ENCODE measurements around the gene CDHR1.

- TF ChIP-seq, protein P1, sequence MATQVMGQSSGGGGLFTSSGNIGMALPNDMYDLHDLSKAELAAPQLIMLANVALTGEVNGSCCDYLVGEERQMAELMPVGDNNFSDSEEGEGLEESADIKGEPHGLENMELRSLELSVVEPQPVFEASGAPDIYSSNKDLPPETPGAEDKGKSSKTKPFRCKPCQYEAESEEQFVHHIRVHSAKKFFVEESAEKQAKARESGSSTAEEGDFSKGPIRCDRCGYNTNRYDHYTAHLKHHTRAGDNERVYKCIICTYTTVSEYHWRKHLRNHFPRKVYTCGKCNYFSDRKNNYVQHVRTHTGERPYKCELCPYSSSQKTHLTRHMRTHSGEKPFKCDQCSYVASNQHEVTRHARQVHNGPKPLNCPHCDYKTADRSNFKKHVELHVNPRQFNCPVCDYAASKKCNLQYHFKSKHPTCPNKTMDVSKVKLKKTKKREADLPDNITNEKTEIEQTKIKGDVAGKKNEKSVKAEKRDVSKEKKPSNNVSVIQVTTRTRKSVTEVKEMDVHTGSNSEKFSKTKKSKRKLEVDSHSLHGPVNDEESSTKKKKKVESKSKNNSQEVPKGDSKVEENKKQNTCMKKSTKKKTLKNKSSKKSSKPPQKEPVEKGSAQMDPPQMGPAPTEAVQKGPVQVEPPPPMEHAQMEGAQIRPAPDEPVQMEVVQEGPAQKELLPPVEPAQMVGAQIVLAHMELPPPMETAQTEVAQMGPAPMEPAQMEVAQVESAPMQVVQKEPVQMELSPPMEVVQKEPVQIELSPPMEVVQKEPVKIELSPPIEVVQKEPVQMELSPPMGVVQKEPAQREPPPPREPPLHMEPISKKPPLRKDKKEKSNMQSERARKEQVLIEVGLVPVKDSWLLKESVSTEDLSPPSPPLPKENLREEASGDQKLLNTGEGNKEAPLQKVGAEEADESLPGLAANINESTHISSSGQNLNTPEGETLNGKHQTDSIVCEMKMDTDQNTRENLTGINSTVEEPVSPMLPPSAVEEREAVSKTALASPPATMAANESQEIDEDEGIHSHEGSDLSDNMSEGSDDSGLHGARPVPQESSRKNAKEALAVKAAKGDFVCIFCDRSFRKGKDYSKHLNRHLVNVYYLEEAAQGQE (IDR thresholded peaks at IDR 0.05; ENCODE audit: insufficient read depth in 1 of 2, low read depth in 2 of 2, low read length in 2 of 2) = no peak
- TF ChIP-seq TAF1 (IDR thresholded peaks at IDR 0.05; ENCODE audit: borderline replicate concordance, insufficient read depth, low read length) (no peak), POLR2AphosphoS5 (IDR thresholded peaks at IDR 0.05; ENCODE audit: low read depth, low read length) (no peak)
These were observed 4.0 kb downstream of the CDHR1 start for GRCh38 chr10:84198206-84198915.

Measured in PFSK-1 (cell line).